VCaP (cell line): ENCODE measurements around the gene PTPRD.

ENCODE experiments used
- H3K27ac ChIP-seq: fragments of 450-650 bp; 2 replicates; pipeline ENCODE4 v1.5.1; 2017
- CTCF ChIP-seq: fragments of 450-650 bp; conservative IDR thresholded peaks from 2 replicates; pipeline ENCODE4 v1.5.1; 2017; ENCODE audit warnings: mild to moderate bottlenecking, moderate library complexity

Gene PTPRD

DNA sequence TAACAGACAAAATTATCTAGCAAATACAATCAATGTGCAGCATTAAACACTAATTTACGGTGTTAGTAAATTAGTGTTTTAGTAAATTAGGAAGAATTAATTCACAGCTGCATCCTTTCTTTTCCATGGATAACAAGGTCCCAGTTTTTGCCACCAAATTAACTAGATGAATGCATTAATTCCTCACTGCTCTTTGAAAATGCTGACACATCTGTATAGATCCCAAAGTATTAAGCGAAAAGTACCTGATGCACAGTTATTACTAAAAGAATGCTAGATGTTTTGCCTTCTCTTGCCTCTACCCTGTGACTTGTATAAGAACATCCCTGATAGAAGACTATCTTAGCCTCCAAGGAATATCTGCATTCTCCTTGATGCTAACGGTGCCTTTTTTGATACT, 2200.5 kb downstream of the PTPRD start:
- TF ChIP-seq CTCF: no peak
- no peak overlapping the region for H3K27ac ChIP-seq

DNA sequence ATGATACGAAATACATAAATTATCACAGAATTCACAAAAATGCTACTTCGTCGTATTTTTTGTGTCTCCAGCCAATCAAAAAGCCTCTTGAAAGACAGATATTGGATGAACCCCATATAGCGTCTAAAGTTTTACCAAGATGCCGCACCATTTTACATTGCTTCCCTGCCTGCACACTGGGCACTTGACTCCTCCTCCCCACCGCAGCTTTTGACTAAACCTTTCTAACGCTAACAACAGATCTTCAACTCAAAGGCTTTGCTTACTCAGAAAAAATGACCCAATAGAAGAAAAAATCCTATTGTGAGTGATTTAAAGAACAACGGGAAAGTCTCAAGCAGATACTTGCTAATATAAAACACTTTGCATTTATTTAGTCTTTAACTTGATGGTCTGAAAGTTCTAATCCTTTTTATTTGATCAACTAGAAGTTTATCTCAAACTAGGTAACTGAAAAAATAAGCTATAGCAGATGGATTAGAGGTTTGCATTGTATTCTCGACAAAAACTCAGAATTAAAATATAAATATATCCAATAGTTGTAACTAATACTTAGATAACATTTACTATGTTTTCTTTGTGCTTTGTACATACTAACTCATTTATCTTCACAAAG, 2204.1 kb downstream of the PTPRD start:
- H3K27ac ChIP-seq: no peak overlapping the region
- no peak for TF ChIP-seq CTCF

- no peak overlapping the region for H3K27ac ChIP-seq
- no peak for TF ChIP-seq CTCF
Measured at GRCh38 chr9:8401961-8402705, 2210.7 kb downstream of the PTPRD start.

- TF ChIP-seq CTCF: no peak
- no peak overlapping the region for H3K27ac ChIP-seq
Measured at GRCh38 chr9:8400378-8400777, 2212.4 kb downstream of the PTPRD start.

DNA sequence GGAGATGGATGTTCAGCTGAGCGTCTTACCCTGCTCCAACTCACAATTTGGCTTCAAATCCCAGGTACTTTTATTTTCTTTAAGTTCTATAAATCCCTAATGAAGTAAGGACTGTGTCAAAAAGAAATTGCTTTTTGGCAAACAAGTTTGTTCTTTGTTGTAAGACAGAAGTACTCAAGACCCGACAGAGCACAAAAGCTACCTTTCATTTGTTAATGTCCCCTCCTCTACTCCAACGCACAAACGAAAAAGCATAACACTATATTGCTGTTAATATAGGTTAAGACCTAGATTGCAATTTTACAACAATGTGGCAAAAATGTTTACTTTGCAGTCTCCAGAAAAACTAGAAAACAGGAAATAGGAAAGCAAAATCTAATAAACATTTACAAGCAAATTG, 2217.8 kb downstream of the PTPRD start:
- no peak for TF ChIP-seq CTCF
- no peak overlapping the region for H3K27ac ChIP-seq

DNA sequence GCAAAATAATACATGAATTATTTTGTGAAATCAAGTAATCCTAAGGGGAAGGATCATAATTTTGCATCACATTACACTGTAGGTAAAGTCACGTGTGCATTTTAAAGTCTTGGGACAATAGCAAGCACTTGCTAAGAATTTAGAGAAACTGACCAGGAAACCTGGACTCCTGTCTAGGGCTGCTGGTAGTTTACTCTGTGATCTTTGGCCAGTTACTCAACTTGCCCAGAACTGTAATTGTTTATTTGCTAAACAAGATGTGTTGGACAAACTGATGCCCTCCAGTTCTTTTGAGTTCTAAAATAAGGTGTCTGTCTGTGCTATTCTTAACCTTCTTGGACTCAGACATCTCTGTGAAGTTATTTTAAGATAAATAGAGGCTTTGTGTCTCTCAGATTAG, 2218.5 kb downstream of the PTPRD start:
- TF ChIP-seq CTCF: no peak
- no peak overlapping the region for H3K27ac ChIP-seq

- no peak overlapping the region for H3K27ac ChIP-seq
- no peak for TF ChIP-seq CTCF
Measured at GRCh38 chr9:8392866-8393265, 2219.9 kb downstream of the PTPRD start.
